ENCODE results near the gene SORCS2. TPM values are rescaled to one million over a fixed set of nuclear protein-coding genes. Genes with fewer than 3 reads are reported as not detected.

SORCS2 gene
- total RNA-seq, 4 donors from 2014 or later = 0.26 to 17.1 (median 2.9) TPM

DNA sequence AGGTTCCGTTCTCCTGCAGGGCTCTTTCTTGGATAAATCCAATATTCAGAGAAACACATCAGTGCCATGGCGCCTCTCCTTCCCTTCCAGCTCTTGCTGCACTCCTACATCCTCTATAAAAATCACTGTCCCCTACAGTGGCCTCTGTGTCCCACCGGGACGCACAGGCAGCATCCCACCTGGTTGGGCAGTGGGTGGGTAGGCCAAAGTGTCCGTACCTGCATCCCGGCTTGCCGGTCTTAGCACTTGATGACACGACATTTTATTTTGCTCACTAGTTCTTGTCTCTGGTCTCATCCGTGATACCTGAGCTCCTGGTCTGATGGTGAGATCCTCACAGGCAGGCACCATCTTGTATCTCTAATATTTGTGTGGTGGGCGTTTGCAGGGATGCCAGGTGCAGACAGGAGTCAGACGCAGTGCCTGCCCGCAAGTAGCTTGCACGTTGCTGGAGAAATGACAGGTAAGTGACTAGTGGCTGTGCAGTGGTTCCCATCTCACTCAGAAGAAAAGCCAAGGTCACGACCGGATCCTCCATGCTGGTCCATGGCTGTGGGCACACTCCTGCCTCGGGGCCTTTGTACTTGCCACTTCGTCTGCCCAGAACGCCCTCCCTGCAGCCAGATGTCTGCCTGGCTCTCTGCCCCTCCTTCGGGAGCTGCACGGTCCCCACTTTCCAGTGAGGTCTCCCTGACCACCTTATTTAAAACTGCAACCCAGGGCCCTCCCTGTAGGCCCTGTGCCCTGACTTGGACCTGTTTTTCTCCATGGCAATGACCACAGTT is 109.7 kb downstream of the SORCS2 start:
- no peak for DNase-seq
- no peak for TF ChIP-seq POLR2A (IDR thresholded peaks at IDR 0.05)
- TF ChIP-seq, protein P1, sequence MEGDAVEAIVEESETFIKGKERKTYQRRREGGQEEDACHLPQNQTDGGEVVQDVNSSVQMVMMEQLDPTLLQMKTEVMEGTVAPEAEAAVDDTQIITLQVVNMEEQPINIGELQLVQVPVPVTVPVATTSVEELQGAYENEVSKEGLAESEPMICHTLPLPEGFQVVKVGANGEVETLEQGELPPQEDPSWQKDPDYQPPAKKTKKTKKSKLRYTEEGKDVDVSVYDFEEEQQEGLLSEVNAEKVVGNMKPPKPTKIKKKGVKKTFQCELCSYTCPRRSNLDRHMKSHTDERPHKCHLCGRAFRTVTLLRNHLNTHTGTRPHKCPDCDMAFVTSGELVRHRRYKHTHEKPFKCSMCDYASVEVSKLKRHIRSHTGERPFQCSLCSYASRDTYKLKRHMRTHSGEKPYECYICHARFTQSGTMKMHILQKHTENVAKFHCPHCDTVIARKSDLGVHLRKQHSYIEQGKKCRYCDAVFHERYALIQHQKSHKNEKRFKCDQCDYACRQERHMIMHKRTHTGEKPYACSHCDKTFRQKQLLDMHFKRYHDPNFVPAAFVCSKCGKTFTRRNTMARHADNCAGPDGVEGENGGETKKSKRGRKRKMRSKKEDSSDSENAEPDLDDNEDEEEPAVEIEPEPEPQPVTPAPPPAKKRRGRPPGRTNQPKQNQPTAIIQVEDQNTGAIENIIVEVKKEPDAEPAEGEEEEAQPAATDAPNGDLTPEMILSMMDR (IDR thresholded peaks at IDR 0.05) = no peak
- no peaks in the 10 kb centered on the region for H3K36me3 ChIP-seq

DNA sequence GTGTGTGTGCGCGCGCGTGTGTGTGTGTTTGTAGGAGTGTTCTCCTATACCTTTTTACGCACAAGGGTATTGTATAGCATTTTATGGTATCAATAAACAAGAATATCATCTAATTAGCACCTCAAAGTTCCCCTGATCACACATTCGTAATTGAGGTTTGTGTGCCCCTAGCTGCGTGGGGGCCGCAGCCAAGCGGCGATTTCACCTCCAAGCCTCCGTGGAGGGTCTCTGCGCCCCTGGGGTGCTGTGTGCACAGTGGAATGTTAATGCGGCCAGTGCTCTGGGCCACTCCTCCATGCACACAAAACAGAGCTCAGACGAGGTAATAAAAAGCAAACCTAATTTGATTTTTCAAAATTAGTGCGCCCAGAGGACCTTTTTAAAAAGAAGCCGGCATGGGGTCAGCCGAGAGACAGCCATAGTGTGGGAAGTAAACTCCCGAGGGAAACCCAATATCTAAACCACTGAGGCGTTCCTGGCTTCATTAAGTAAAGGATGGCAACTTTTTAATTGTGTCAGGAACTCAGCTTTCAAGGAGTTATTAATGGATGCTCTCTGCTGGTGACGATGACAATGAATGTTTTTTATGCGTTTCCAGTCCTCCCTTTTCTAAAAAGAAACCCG is 110.6 kb downstream of the SORCS2 start:
- TF ChIP-seq, protein P1 (IDR thresholded peaks at IDR 0.05) = no peak
- TF ChIP-seq POLR2A (IDR thresholded peaks at IDR 0.05) = no peak
- no peaks in the 10 kb centered on the region for H3K4me1 ChIP-seq
- no peak overlapping the region for H3K4me3 ChIP-seq
- H3K27me3 ChIP-seq = no peaks in the 10 kb centered on the region
- no peaks in the 10 kb centered on the region for H3K9me3 ChIP-seq
- intact Hi-C loops (cut with DNase I; ENCODE audit: low total_unique reads) = no loop called here
- no peak overlapping the region for H3K27ac ChIP-seq
- DNase-seq = no peak
- no peaks in the 10 kb centered on the region for H3K36me3 ChIP-seq

More for the DNA sequence above, 109.7 kb downstream of the SORCS2 start:
- Histone ChIP-seq H3K27ac (no peak overlapping the region), H3K4me3 (no peak overlapping the region), H3K27me3 (no peaks in the 10 kb centered on the region), H3K9me3 (no peaks in the 10 kb centered on the region), H3K4me1 (no peaks in the 10 kb centered on the region)
- intact Hi-C loops (cut with DNase I; ENCODE audit: low total_unique reads) = no loop called here

DNA sequence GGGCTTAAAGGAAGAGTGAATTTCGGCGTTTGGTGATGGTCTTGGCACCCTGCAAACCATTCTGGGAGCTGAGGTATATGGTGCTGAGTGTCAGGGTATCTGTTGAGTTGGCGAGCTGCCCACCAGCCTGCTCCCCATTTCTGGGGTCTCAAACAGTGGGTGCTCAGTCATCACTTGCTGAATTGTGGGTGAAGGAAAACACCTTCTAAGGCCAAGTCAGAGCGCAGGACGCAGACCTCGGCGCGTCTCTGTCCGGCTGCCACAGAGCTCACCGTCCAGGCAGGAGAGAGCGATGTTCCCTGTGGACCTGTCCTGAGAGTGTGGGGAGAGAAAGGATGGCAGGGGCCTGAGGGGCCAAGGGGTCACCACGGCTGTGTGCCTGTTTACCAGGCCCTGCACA is 111.2 kb downstream of the SORCS2 start:
- Histone ChIP-seq H3K4me1 (no peaks in the 10 kb centered on the region), H3K4me3 (no peak overlapping the region), H3K36me3 (no peaks in the 10 kb centered on the region), H3K27ac (no peak overlapping the region), H3K27me3 (no peaks in the 10 kb centered on the region), H3K9me3 (no peaks in the 10 kb centered on the region)
- TF ChIP-seq POLR2A (IDR thresholded peaks at IDR 0.05) = no peak
- TF ChIP-seq, protein P1 (IDR thresholded peaks at IDR 0.05) = no peak
- no peak for DNase-seq
- intact Hi-C loops (cut with DNase I; ENCODE audit: low total_unique reads) = no loop called here

DNA sequence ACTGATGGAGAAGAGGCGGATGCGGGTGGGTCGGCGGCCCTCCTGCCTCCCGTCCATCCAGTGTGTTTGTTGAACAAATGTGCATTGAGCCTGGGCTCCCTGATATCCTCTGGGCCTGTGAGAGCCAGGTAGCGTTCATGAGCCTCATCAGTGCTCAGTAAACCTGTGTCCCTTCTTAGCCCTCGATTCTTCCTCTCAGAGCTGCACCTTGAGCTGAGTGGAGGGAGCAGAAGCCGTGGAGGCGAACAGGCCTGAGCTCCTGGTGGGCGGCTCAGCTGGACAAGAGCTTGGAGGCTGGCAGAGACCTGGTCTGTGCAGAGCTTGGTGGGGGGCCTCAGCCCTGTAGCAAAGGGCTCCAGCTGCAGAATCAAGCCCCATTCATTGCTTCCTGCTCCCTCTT is 112.1 kb downstream of the SORCS2 start:
- DNase-seq = no peak
- H3K27ac ChIP-seq = no peak overlapping the region
- no peaks in the 10 kb centered on the region for H3K27me3 ChIP-seq
- H3K9me3 ChIP-seq = no peaks in the 10 kb centered on the region
- intact Hi-C loops (cut with DNase I; ENCODE audit: low total_unique reads) = no loop called here
- no peaks in the 10 kb centered on the region for H3K4me1 ChIP-seq
- H3K4me3 ChIP-seq = no peak overlapping the region
- TF ChIP-seq POLR2A (IDR thresholded peaks at IDR 0.05) = no peak
- TF ChIP-seq, protein P1 (IDR thresholded peaks at IDR 0.05) = no peak
- H3K36me3 ChIP-seq = no peaks in the 10 kb centered on the region

Measured in uterus (tissue), 4 donors.